SJSA1 (cell line): ENCODE data around the gene HOXA13. TPM values are rescaled to one million over a fixed set of nuclear protein-coding genes. Genes with fewer than 3 reads are reported as not detected.

Source experiments
- DNase-seq, 2 experiments: peaks; one replicate each; pipeline ENCODE4 v3.0.0-alpha.2; 2015 to 2020; ENCODE audit warnings: low spot score in 2 of 2, low read depth in 1 of 2
- H3K27ac ChIP-seq: fragments of 250-450 bp; sonication (Bioruptor Pico); 2 replicates; pipeline ENCODE4 v1.5.1; 2020; ENCODE audit warnings: mild to moderate bottlenecking, moderate library complexity
- H3K27me3 ChIP-seq: fragments of 250-450 bp; sonication (Bioruptor Pico); replicated peaks from 2 replicates; pipeline ENCODE4 v1.5.1; 2020; ENCODE audit warnings: mild to moderate bottlenecking, moderate library complexity
- H3K36me3 ChIP-seq: fragments of 250-450 bp; sonication (Bioruptor Pico); 2 replicates; pipeline ENCODE4 v1.5.1; 2020; ENCODE audit warnings: mild to moderate bottlenecking
- H3K4me1 ChIP-seq: fragments of 250-450 bp; sonication (Bioruptor Pico); replicated peaks from 2 replicates; pipeline ENCODE4 v1.6.1; 2021; ENCODE audit warnings: mild to moderate bottlenecking
- H3K4me3 ChIP-seq: fragments of 250-450 bp; sonication (Bioruptor Pico); 2 replicates; pipeline ENCODE4 v1.5.1; 2020; ENCODE audit warnings: mild to moderate bottlenecking
- H3K9me3 ChIP-seq: fragments of 250-450 bp; sonication (Bioruptor Pico); replicated peaks from 2 replicates; pipeline ENCODE4 v1.5.1; 2020; ENCODE audit warnings: mild to moderate bottlenecking
- total RNA-seq: library from RNA; depleted of rRNA; stranded (reverse); fragments of >200 nt; shearing (Covaris generic); gene quantifications from 2 replicates; pipeline ENCODE4 v1.2.3, GENCODE V29; 2014

Gene HOXA13
- total RNA-seq, 1 experiment from 2014 or later = 2.5 TPM

DNA sequence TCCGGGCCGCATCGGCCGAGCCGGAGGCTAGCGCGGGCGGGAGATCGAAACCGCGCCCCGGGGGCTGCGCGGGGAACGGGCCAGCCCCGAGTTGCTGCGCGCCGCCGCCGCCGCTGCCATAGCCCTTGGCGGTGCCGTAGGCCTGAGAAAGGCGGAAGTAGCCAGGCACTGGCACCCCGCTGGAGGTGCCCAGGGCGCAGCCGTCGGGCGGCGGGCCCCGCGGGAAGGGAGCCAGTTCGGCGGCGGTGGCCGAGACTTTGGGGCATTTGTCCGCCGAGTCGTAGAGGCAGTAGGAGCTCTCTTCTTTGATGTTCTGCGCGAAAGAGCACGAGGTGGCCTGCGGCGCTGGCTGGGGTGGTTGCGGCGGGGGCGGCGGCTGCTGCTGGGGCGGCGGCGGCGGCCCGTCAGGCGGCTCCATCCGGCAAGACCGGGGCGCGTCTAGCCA is 26.4 kb downstream of the HOXA13 start:
- no peaks in the 10 kb centered on the region for H3K27me3 ChIP-seq
- peak overlapping the region; percentile 93 for H3K27ac ChIP-seq

GRCh38 chr7:27172823-27173510 is 26.9 kb downstream of the HOXA13 start:
- no peaks in the 10 kb centered on the region for H3K27me3 ChIP-seq
- peak overlapping the region; percentile 57 for H3K4me3 ChIP-seq
- H3K27ac ChIP-seq = peak overlapping the region; percentile 93
- H3K9me3 ChIP-seq = no peaks in the 10 kb centered on the region
- peak; percentile 86 to 92 for DNase-seq
- H3K36me3 ChIP-seq = peaks cover 44% of the 10 kb centered on the region
- H3K4me1 ChIP-seq = peaks cover 64% of the 10 kb centered on the region

More for the DNA sequence above, 26.4 kb downstream of the HOXA13 start:
- Histone ChIP-seq H3K36me3 (peaks cover 40% of the 10 kb centered on the region), H3K9me3 (no peaks in the 10 kb centered on the region), H3K4me1 (peaks cover 63% of the 10 kb centered on the region), H3K4me3 (peak overlapping the region; percentile 57)
- DNase-seq = peak in 1 of 2 experiments; percentile 75

GRCh38 chr7:27172315-27172774 is 27.5 kb downstream of the HOXA13 start:
- H3K27ac ChIP-seq = peak overlapping the region; percentile 93
- no peaks in the 10 kb centered on the region for H3K27me3 ChIP-seq
- H3K36me3 ChIP-seq = peaks cover 44% of the 10 kb centered on the region
- no peaks in the 10 kb centered on the region for H3K9me3 ChIP-seq
- DNase-seq = no peak
- peaks cover 66% of the 10 kb centered on the region for H3K4me1 ChIP-seq
- H3K4me3 ChIP-seq = peak overlapping the region; percentile 57

- Histone ChIP-seq H3K27ac (peak overlapping the region; percentile 93), H3K9me3 (no peaks in the 10 kb centered on the region), H3K4me1 (peaks cover 63% of the 10 kb centered on the region), H3K27me3 (no peaks in the 10 kb centered on the region), H3K36me3 (peaks cover 40% of the 10 kb centered on the region), H3K4me3 (peak overlapping the region; percentile 57)
- DNase-seq = peak in 1 of 2 experiments; percentile 90
Observed at GRCh38 chr7:27171637-27172314, 28.1 kb downstream of the HOXA13 start.

GRCh38 chr7:27171325-27171636 is 28.6 kb downstream of the HOXA13 start:
- DNase-seq = no peak
- Histone ChIP-seq H3K36me3 (peaks cover 36% of the 10 kb centered on the region), H3K9me3 (no peaks in the 10 kb centered on the region), H3K27me3 (no peaks in the 10 kb centered on the region), H3K4me1 (peaks cover 63% of the 10 kb centered on the region), H3K27ac (peak overlapping the region; percentile 93), H3K4me3 (peak overlapping the region; percentile 57)

DNA sequence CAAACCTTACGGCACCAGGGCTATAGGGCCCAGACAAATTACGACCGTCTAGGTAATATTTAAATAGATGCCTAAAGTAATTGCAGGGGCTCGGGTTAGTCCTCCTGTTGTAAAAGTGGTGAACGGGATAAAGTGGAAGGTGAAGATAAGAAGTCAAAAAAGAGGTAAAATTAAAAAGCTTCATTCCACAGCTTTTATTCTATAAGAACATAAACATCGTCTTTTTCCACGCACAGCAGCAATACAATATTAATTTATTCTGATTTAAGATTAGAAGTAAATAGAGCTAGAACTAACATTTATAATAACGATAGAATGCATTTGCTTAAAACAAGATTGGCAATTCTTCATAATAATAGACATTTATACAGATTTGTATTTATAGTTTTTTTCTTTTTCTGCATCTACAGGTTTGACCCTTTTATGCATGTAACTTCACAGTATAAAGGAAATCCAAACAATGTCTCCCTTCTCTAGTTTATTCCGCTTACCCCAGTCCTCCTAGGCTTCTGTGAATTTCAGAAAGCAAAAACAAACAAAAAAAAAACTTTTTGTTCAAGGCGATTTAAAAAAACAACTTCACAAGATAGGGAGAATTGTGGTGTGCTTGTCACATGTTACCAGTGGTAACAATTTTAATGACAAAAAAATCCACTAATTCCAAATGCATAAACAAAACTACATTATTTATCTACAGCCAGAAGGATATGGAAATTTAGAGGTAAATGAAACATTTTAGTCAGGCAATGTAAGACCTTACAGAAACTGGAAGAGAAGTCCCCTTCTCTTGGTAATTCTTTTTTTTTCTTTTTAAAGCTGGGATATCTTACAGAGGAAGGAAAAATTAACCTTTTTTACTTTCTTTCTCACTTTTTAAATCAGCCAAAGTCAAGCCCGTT is 29.2 kb downstream of the HOXA13 start:
- peaks cover 63% of the 10 kb centered on the region for H3K4me1 ChIP-seq
- H3K36me3 ChIP-seq = peaks cover 36% of the 10 kb centered on the region
- peak in 1 of 2 experiments; percentile 83 for DNase-seq
- no peaks in the 10 kb centered on the region for H3K9me3 ChIP-seq
- peak overlapping the region; percentile 93 for H3K27ac ChIP-seq
- H3K27me3 ChIP-seq = no peaks in the 10 kb centered on the region
- peak overlapping the region; percentile 57 for H3K4me3 ChIP-seq

DNA sequence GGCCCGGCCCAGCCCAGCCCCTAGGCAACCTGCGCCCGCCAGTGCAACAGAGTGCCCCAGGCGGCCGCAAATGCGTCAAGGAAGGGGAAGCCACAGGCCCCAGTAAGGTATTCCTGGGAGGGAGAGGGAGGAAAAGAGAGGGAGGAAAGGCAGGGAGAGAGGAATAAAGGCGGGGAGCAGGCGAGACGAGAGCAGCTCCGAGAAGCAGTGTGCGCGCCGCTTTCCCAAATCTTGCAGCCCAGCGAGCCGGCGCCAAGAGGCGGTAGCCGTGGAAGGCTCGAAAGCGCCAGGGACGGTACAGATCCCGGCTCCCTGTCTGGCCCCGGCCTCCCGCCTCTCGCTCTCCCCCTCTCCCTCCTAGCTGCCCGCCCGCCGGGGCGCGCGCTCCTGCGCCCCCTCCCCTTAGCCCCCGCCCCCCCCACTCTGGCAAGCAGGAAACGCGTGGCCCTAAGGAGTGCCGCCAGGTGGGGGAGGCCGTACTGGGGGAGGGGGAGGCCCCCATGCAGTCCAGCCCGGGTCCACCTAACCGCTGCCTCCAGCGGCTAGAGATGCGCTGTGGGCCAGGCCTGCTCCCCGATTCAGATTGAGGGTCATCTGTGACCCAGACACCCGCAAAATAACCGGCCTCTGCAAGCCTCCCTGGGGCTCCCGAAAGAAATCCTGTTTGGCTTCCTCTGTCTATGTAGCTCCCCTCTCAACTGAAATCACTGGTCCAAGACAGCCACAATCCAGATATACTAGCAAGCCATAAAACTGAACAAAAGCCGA is 30.0 kb downstream of the HOXA13 start:
- peak overlapping the region; percentile 57 for H3K4me3 ChIP-seq
- peaks cover 59% of the 10 kb centered on the region for H3K4me1 ChIP-seq
- DNase-seq = peak; percentile 64 to 78
- H3K9me3 ChIP-seq = no peaks in the 10 kb centered on the region
- peak overlapping the region; percentile 93 for H3K27ac ChIP-seq
- H3K27me3 ChIP-seq = no peaks in the 10 kb centered on the region
- H3K36me3 ChIP-seq = peaks cover 35% of the 10 kb centered on the region

- peak; percentile 72 to 93 for DNase-seq
- H3K4me3 ChIP-seq = peak overlapping the region; percentile 57
- peaks cover 63% of the 10 kb centered on the region for H3K4me1 ChIP-seq
- no peaks in the 10 kb centered on the region for H3K27me3 ChIP-seq
- no peaks in the 10 kb centered on the region for H3K9me3 ChIP-seq
- H3K27ac ChIP-seq = peak overlapping the region; percentile 93
- H3K36me3 ChIP-seq = peaks cover 42% of the 10 kb centered on the region
Observed at GRCh38 chr7:27168265-27168947, 31.5 kb downstream of the HOXA13 start.

- Histone ChIP-seq H3K27ac (peak overlapping the region; percentile 93), H3K36me3 (peaks cover 44% of the 10 kb centered on the region), H3K4me1 (peaks cover 67% of the 10 kb centered on the region), H3K9me3 (no peaks in the 10 kb centered on the region), H3K4me3 (peak overlapping the region; percentile 57), H3K27me3 (no peaks in the 10 kb centered on the region)
- DNase-seq = peak; percentile 71 to 92
Observed at GRCh38 chr7:27167916-27168264, 32.0 kb downstream of the HOXA13 start.

GRCh38 chr7:27166531-27167505 is 33.1 kb downstream of the HOXA13 start:
- Histone ChIP-seq H3K27me3 (no peaks in the 10 kb centered on the region), H3K27ac (peak overlapping the region; percentile 93), H3K9me3 (no peaks in the 10 kb centered on the region), H3K4me1 (peaks cover 61% of the 10 kb centered on the region), H3K4me3 (peak overlapping the region; percentile 57), H3K36me3 (peaks cover 47% of the 10 kb centered on the region)
- DNase-seq = peak; percentile 83 to 86

GRCh38 chr7:27165996-27166530 is 33.8 kb downstream of the HOXA13 start:
- Histone ChIP-seq H3K9me3 (no peaks in the 10 kb centered on the region), H3K27ac (peak overlapping the region; percentile 93), H3K36me3 (peaks cover 41% of the 10 kb centered on the region), H3K4me3 (peak overlapping the region; percentile 57), H3K27me3 (no peaks in the 10 kb centered on the region), H3K4me1 (peaks cover 59% of the 10 kb centered on the region)
- no peak for DNase-seq
